Epidermal melanocyte (primary cell): ENCODE measurements around the gene TIPRL.
"Not testable (repeated sequence)": the region's sequence is repeated elsewhere in the genome, so short reads cannot be mapped to it uniquely, and the experiment has no call there.

Experiments
- DNase-seq: peaks from one replicate; pipeline ENCODE4 v3.0.0; 2011; ENCODE audit warnings: low spot score; ENCODE audit not compliant: insufficient read length

The TIPRL gene

DNA sequence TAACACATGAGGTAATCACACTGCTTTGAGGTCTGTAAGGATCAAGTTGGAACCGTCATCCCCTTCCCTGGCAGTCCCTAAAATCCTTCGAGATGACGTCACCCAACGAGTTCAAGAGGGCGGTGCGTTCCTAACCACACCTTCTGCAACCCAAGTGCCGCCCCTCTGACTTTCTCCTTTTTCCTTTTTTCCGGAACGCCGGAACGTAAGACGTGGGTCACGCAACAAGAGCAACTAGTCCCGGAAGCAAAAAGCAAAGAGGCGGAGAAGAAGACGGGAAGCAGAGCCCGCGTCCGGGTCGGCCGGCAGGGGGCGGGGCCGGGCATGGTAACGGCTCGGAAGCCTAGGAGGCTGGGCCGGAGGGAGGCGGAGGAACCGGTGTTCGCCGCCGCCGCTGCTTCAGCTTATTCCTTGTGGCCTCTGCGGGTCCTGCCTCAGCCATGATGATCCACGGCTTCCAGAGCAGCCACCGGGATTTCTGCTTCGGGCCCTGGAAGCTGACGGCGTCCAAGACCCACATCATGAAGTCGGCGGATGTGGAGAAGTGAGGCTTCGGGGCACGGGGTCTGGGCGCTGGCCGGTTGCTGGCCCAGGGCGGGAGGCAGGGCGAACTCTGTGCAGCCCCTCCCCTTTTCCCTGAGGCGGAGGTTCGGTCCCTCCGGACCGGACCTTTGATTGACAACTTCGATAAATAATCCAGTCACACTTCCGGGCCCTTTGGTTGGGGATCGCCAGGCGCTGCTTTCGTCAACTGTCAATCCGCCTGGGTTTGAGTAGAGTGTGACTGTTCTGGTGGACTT is at the start of gene TIPRL:
TSS of gene TIPRL (plus strand) at position 325 of the 800 bp plus-strand sequence. CDS start at position 441, 116 bp downstream.
- peak; percentile 77 for DNase-seq

DNA sequence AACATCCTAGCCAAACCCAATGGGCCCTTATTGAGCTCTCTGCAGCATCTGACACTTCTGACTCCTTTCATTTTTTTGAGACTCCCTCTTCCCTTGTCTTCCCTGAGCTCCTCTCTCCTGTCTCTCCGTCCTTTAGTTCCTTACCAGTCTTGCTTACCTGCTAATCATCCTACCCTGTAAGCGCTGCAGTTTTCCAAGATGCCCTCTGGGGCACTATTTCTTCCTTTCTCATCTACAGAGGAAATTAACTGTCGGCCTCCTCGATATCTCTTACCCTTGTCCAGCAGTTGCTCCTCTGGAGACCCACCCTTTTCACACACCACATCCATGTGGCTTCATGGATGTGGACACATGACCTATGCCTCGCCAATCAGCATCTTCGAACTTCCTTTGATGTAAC is 48.8 kb upstream of the TIPRL start:
- DNase-seq, result no peak

DNA sequence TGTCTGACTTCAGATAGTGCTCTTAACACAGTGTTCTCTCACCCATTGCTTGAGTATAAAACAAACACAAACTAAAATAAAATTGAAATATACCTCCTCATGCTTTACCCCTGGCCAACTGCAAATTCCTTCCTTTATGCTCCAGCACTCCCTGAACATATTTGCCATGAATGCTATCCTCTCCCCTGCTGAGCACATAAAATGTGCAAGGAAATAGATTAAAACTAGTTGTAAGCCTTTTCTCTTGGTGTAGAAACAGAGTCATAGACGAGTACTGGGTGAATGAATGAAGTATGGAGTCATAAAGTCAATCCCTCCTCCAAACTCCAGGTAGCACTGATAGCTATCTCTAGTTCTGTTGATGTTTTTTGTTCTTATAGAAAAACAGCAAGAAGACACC is 44.6 kb upstream of the TIPRL start:
- no peak for DNase-seq

DNA sequence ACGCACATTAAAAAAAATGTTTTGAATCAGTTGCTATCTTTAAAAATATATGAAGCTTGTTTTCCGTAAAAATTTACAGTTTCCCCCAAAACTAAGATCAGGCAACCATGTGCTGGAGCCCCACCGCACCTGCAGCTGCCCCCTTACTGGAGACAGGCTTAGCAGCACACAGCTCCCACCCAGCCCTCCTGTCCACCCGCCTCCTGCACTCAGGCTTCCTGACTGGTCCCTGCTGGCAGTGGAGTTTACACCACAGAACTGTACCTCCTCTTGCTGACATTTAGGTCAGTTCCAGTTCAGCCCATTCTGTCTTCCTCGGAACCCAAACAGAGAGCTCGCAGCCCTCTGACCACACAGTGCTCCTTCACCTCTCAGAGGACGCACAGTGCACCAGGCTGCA is 44.1 kb upstream of the TIPRL start:
- DNase-seq, result no peak

DNA sequence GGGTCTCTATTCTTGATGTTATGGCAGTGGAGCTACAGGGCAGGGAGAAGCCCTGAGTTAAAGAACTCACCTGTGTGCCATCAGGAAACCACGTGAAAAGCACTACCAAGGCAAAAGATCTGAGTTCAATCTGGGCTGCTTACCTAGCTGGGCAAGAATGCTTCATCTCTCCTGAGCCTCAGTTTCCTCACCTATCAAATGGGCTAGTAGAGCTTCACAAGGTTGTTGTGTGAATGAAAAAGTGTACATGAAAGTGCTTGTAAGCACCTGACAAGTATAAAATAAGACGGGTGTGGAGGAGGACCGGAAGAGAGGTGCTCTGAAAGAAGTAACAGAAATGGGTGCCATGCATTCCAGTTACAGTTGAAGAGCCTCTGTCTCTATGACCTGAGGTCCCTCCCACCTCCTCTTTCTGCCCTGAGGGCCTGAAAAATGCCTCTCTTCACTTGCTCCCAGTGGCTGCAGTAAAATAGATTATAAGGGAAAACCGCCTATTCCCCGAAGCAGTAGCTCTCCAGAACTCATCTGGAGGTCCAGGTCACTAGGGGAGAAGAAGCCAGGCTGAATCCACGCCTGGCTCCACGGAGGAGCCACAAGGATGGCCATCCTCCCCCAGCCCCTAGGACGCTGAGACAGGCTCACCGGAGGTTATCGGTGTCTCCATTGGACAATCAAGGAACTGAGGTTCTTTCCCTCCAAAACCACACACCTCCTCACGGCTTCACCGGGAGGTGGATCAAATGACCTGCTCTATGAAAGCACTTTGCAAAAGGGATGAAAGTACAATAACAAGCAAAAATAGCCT is 43.4 kb upstream of the TIPRL start:
- DNase-seq, result no peak

- no peak for DNase-seq
Observed at GRCh38 chr1:168135921-168136708, 42.6 kb upstream of the TIPRL start.

DNA sequence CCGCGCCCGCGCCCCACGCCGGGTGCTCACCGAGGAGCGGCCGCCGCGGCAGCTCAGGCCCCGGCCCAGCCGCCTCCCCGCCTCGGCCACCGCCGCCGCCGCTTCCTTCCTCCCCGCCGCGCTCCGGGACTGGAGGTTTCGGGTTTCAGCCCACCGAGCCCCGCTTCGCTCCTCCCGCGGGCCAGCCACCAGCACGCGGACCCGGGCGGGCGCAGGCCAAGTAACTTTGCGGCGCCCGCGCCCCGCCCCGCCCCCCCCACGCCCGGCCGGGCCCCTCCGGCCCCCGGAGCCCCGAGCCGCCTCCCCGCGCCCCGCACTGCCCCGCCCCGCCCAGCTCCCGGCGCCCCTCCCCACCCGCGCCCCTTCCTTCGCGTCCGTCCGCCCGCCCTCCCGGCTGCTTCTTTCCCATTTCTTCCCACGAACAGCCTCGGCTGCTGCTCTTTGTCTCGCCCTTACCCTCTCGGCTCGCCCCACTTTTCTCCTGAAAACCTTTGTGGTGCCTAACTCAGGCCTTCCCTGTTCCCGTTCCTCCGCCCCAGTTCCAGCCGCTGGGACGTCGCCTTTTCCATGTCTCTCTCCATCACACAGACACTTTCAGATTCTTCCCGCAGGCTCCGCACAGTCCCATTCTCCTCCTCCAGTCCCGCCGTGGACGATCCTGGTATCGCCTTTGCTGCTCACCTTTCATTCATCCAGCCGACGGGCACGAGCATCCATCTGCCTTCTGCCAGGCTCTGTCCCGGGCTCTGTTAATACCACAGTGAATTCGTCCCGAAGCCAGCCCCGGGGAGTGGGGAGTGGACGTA is 41.9 kb upstream of the TIPRL start, which contains the start of gene GPR161:
TSS of gene GPR161 (minus strand) at position 222 of the 806 bp plus-strand sequence. CDS start 32,080 bp downstream, outside the sequence.
- DNase-seq, result no peak

GRCh38 chr1:168137515-168137821 is 41.3 kb upstream of the TIPRL start:
- no peak for DNase-seq

GRCh38 chr1:168138134-168138533 is 40.6 kb upstream of the TIPRL start:
- no peak for DNase-seq

GRCh38 chr1:168139070-168139469 is 39.7 kb upstream of the TIPRL start:
- no peak for DNase-seq

GRCh38 chr1:168141871-168142385 is 36.8 kb upstream of the TIPRL start:
- no peak for DNase-seq

- DNase-seq, result peak; percentile 92
Observed at GRCh38 chr1:168145184-168146159, 33.3 kb upstream of the TIPRL start.

- no peak for DNase-seq
Observed at GRCh38 chr1:168146160-168146539, 32.6 kb upstream of the TIPRL start.

- no peak for DNase-seq
Observed at GRCh38 chr1:168146626-168147025, 32.1 kb upstream of the TIPRL start.

DNA sequence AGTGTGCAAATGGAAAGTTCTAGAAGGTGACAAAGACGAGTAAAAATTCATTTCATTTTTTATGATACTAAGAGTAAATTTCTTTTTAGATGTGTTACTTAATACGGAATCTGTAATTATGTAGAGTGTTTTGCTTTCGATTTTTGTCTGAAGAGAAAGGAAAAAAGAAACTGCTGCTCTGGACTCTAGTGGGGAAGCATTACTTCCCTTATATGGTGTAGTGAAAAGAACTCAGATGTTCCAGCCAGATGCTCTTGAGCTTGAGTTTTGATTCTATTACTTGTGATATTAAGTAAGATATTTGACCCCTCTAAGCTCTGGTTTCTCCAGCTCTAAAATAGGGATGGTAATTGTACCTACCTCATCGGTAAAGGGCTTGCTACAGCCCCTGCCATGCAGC is 29.8 kb upstream of the TIPRL start:
- no peak for DNase-seq

DNA sequence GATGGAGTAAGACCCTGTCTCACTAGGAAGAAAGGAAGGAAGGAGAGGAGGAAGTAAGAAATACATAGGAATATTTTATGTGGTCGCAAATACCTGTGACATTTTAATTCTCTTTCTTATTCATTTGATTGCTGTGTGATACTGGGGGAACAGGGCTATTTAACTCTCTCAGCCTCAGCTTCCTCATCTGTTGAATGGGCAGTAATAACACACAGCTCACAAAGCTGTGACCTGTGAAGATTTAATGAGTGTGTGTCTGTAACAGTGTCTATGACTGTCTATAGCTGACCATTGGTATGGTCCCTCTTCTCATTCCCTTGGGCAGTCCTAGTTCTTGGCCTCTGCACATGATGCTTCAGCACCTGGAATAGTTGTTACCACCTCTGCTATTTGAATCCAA is 28.5 kb upstream of the TIPRL start:
- DNase-seq, result no peak

DNA sequence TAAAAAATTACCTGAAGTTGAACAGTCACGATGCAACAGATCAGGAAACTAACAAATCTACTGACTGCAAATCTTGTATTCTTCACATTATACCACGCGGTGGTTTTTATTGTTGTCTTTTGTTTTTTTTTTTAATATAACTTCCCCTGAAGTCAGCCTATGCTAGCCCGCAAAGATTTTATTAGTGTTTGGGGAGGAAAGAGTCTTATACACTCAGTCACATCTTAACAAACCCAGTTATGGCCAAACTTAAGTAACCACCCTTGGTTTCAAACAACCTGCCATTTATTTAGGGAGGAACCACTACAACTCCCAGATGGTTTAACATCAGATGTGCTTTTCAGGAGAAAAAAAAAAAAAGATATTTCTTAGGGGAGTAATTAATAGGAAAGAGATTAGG is 26.8 kb upstream of the TIPRL start:
- DNase-seq, result no peak

GRCh38 chr1:168154707-168155106 is 24.1 kb upstream of the TIPRL start:
- DNase-seq, result not testable (repeated sequence)

DNA sequence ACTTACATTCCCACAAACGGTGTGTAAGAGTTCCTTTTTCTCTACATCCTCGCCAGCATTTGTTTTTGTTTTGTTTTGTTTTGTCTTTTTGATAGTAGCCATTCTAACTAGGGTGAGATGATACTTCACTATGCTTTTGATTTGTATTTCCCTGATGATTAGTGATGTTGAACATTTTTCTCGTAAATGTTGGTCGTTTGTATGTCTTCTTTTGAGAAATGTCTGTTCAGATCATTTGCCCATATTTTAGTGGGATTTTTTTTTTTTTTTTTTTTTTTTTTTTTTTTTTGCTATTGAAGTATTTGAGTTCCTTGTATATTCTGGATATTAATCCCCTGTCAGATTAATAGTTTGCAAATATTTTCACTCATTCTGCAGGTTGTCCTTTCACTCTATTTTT is 22.9 kb upstream of the TIPRL start:
- DNase-seq, result no peak

- DNase-seq, result no peak
Observed at GRCh38 chr1:168157638-168158037, 21.1 kb upstream of the TIPRL start.
